A549 (cell line): Measurements from ENCODE around the gene SCTR. TPM values are rescaled to one million over a fixed set of nuclear protein-coding genes. Genes with fewer than 3 reads are reported as not detected.
A peak's percentile ranks its signal among the peaks of the same experiment; 100 is the strongest.

Source experiments
- ATAC-seq, 2 experiments: fragments of 200-7000 bp in 1 of 2; fragments of >200 bp in 1 of 2; cut with Nextera tagmentation in 1 of 2; cut with Tn5 transposase in 1 of 2; 3 replicates each; pipeline versions ENCODE4 v1.8.0 to v1.9.1; 2018 to 2020; ENCODE audit warnings: mild to moderate bottlenecking in 1 of 2, moderate library complexity in 1 of 2
- CTCF ChIA-PET: fragments of 300-600 bp; sonication (Branson Sonifier 250); formaldehyde crosslinking; extraction: SDS; loops from one replicate; lab custom pipeline; 2021; ENCODE audit warnings: antibody characterized with exemption, inconsistent platforms; lab: Yijun Ruan, JAX
- POLR2A ChIA-PET: fragments of 350-600 bp; formaldehyde crosslinking; extraction: SDS; loops from one replicate; lab custom pipeline; 2021; ENCODE audit warnings: antibody characterized with exemption, inconsistent platforms; lab: Yijun Ruan, JAX
- DNase-seq, 2 experiments: peaks; one replicate each; pipeline versions ENCODE4 v3.0.0 to v3.0.0-alpha.2; 2011 to 2016; ENCODE audit warnings: low read depth in 1 of 2, low spot score in 1 of 2
- FAIRE-seq: peaks from 2 replicates; lab custom pipeline; 2011; peaks lifted over from hg19 to GRCh38; lab: Jason Lieb, UNC
- H3K27ac ChIP-seq, 2 experiments: fragments of >200 bp; sonication (Bioruptor Twin); formaldehyde crosslinking; 3 replicates each; pipeline ENCODE4 v1.5.1; 2016 to 2017
- H3K4me1 ChIP-seq: fragments of >200 bp; sonication (Bioruptor Twin); formaldehyde crosslinking; 3 replicates; pipeline ENCODE4 v1.6.1; 2016
- H3K4me2 ChIP-seq: fragments of >200 bp; sonication (Bioruptor Twin); formaldehyde crosslinking; 3 replicates; pipeline ENCODE4 v1.6.1; 2016
- H3K4me3 ChIP-seq: fragments of >200 bp; sonication (Bioruptor Twin); formaldehyde crosslinking; 3 replicates; pipeline ENCODE4 v1.5.1; 2016
- H3K9me3 ChIP-seq: fragments of >200 bp; sonication (Bioruptor Twin); formaldehyde crosslinking; 3 replicates; pipeline ENCODE4 v1.6.1; 2016
- ATOH8 ChIP-seq: fragments of 250-450 bp; sonication (Bioruptor Pico); IDR thresholded peaks from 2 replicates; pipeline ENCODE4 v1.5.0; 2020; ENCODE audit warnings: low read depth, mild to moderate bottlenecking, moderate library complexity
- BHLHE40 ChIP-seq: IDR thresholded peaks from 2 replicates; pipeline ENCODE4 v1.6.1; 2012; ENCODE audit warnings: low read depth, low read length, inconsistent platforms
- CBX2 ChIP-seq: fragments of 200-600 bp; sonication (generic); IDR thresholded peaks from 2 replicates; pipeline ENCODE4 v1.6.1; 2016; ENCODE audit warnings: low read depth, mild to moderate bottlenecking, borderline replicate concordance
- EHMT2 ChIP-seq: fragments of 200-600 bp; sonication (generic); IDR thresholded peaks from 2 replicates; pipeline ENCODE4 v1.6.1; 2016; ENCODE audit warnings: antibody characterized with exemption, low read depth, mild to moderate bottlenecking, moderate library complexity
- ESRRA ChIP-seq: fragments of 150-350 bp; IDR thresholded peaks from 2 replicates; pipeline ENCODE4 v1.6.1; 2014; ENCODE audit warnings: mild to moderate bottlenecking, low read length, borderline replicate concordance
- HMGXB4 ChIP-seq: fragments of 250-450 bp; sonication (Bioruptor Pico); IDR thresholded peaks from 2 replicates; pipeline ENCODE4 v1.5.0; 2021; ENCODE audit warnings: mild to moderate bottlenecking, moderate library complexity, borderline replicate concordance
- KDM1A ChIP-seq: fragments of 200-600 bp; sonication (generic); IDR thresholded peaks from 2 replicates; pipeline ENCODE4 v1.6.1; 2016; ENCODE audit warnings: low read depth, mild to moderate bottlenecking
- KDM5A ChIP-seq: fragments of 200-600 bp; sonication (generic); IDR thresholded peaks from 2 replicates; pipeline ENCODE4 v1.6.1; 2016; ENCODE audit warnings: antibody characterized with exemption, mild to moderate bottlenecking
- MYC ChIP-seq: IDR thresholded peaks from 2 replicates; pipeline ENCODE4 v1.6.1; 2012; ENCODE audit warnings: mild to moderate bottlenecking, inconsistent platforms, low read length, improper control_type of control experiment, borderline replicate concordance
- PBX3 ChIP-seq: IDR thresholded peaks from 2 replicates; pipeline ENCODE4 v1.6.1; 2012
- RCOR1 ChIP-seq: fragments of 150-350 bp; IDR thresholded peaks from 2 replicates; pipeline ENCODE4 v1.6.1; 2014; ENCODE audit warnings: antibody characterized with exemption, low read length, low read depth
- TP53 ChIP-seq: fragments of 250-450 bp; sonication (Bioruptor Pico); IDR thresholded peaks from 2 replicates; pipeline ENCODE4 v1.5.0; 2021; ENCODE audit warnings: mild to moderate bottlenecking, moderate library complexity
- ZC3H11A ChIP-seq: fragments of 450-650 bp; IDR thresholded peaks from 2 replicates; pipeline ENCODE4 v1.6.1; 2014; ENCODE audit warnings: antibody characterized with exemption, mild to moderate bottlenecking
- WGBS: methylation state at CpG from one replicate; pipeline ENCODE4 v1.1.6; 2017; ENCODE audit errors: missing lambda C conversion rate; 5-methylcytosine and 5-hydroxymethylcytosine counted together
- polyA plus RNA-seq, 4 experiments: library from polyadenylated mRNA; depleted of rRNA in 3 of 4; stranded (reverse); fragments of >200 nt; fragmentation: RNase III in 1 of 4; extraction: RNeasy Plus Mini Kit Qiagen cat#74134 plus additional on column Dnase treatment in 1 of 4; gene quantifications; 2 replicates in 3 of 4; 3 replicates in 1 of 4; pipeline ENCODE4 v1.2.3, GENCODE V29; 2011 to 2017

Gene SCTR
- polyA plus RNA-seq, 2 of the 4 experiments (the other 2 are of a cell fraction), result not detected

GRCh38 chr2:119441376-119442225 lies 82.7 kb downstream of the SCTR start:
- CTCF ChIA-PET, result interaction anchor here (0.5 to 2.6 kb wide), 6 partner anchors 10 to 34 kb away, joined by 3 to 12 read pairs (median 3); no protein-coding TSS in a partner anchor
- POLR2A ChIA-PET, result interaction anchor here (1.4 kb wide), 1 partner anchor 10 kb away, joined by 3 read pairs; the partner anchor contains the start of gene TMEM37
- peak in 1 of 2 experiments; percentile 23; a peak in 2 of 6 replicates for ATAC-seq

GRCh38 chr2:119440873-119441272 lies 83.4 kb downstream of the SCTR start:
- TF ChIP-seq TP53 (CRISPR knock-in tag) (no peak), ZC3H11A (no peak), HMGXB4 (CRISPR knock-in tag) (no peak), EHMT2 (no peak), KDM1A (no peak)
- WGBS, result 90% methylated on average over 3 of the region's 4 CpGs
- ATAC-seq (no peak), DNase-seq (no peak), FAIRE-seq (no peak)
- Histone ChIP-seq H3K9me3 (no peaks in the 10 kb centered on the region), H3K4me3 (no peak overlapping the region), H3K4me2 (no peak overlapping the region), H3K27ac (no peak overlapping the region), H3K4me1 (peaks cover 12% of the 10 kb centered on the region)
- CTCF ChIA-PET, result interaction anchor here (0.8 to 2.6 kb wide), 5 partner anchors 11 to 35 kb away, joined by 3 to 12 read pairs (median 3); no protein-coding TSS in a partner anchor
- POLR2A ChIA-PET, result no interaction called here

More at GRCh38 chr2:119441376-119442225, 82.7 kb downstream of the SCTR start:
- no peak overlapping the region for H3K4me2 ChIP-seq
- TF ChIP-seq KDM5A, result no peak
- TF ChIP-seq, all 56 proteins: peak for 0
- H3K27ac ChIP-seq, result no peak overlapping the region
- 81% methylated on average over 6 of the region's 8 CpGs for WGBS
- FAIRE-seq, result no peak
- no peak for DNase-seq
- peaks cover 12% of the 10 kb centered on the region for H3K4me1 ChIP-seq
- no peak overlapping the region for H3K4me3 ChIP-seq
- H3K9me3 ChIP-seq, result no peaks in the 10 kb centered on the region

GRCh38 chr2:119440501-119440870 lies 83.8 kb downstream of the SCTR start:
- POLR2A ChIA-PET, result no interaction called here
- 40% methylated on average over 1 of the region's 1 CpG for WGBS
- CTCF ChIA-PET, result interaction anchor here (0.8 to 1.5 kb wide), 3 partner anchors 24 to 36 kb away, joined by 3 read pairs; no protein-coding TSS in a partner anchor
- no peak for ATAC-seq
- DNase-seq, result no peak
- H3K9me3 ChIP-seq, result no peaks in the 10 kb centered on the region
- H3K4me3 ChIP-seq, result no peak overlapping the region
- H3K27ac ChIP-seq, result no peak overlapping the region
- H3K4me2 ChIP-seq, result no peak overlapping the region
- H3K4me1 ChIP-seq, result peaks cover 12% of the 10 kb centered on the region
- FAIRE-seq, result no peak
- TF ChIP-seq ESRRA, result no peak
- TF ChIP-seq ATOH8 (CRISPR knock-in tag), result no peak
- no peak for TF ChIP-seq RCOR1
- TF ChIP-seq CBX2, result no peak
- TF ChIP-seq BHLHE40, result no peak
- no peak for TF ChIP-seq PBX3
- TF ChIP-seq MYC, result no peak
